DMS 273 treated with DMSO at 0.1 percent for 48 hours (cell line): ENCODE data around the gene C9orf50.
"Not testable (repeated sequence)": the region's sequence is repeated elsewhere in the genome, so short reads cannot be mapped to it uniquely, and the experiment has no call there.

ENCODE experiments used
- DNase-seq: peaks from one replicate; lab custom pipeline; 2025; lab: John Stamatoyannopoulos, UW

Gene C9orf50

GRCh38 chr9:129610473-129611306 is 10.2 kb downstream of the C9orf50 start:
- peak; percentile 16 for DNase-seq

GRCh38 chr9:129610213-129610472 is 10.8 kb downstream of the C9orf50 start:
- no peak for DNase-seq

- DNase-seq: no peak
These were observed 11.3 kb downstream of the C9orf50 start for GRCh38 chr9:129609486-129610212.

DNA sequence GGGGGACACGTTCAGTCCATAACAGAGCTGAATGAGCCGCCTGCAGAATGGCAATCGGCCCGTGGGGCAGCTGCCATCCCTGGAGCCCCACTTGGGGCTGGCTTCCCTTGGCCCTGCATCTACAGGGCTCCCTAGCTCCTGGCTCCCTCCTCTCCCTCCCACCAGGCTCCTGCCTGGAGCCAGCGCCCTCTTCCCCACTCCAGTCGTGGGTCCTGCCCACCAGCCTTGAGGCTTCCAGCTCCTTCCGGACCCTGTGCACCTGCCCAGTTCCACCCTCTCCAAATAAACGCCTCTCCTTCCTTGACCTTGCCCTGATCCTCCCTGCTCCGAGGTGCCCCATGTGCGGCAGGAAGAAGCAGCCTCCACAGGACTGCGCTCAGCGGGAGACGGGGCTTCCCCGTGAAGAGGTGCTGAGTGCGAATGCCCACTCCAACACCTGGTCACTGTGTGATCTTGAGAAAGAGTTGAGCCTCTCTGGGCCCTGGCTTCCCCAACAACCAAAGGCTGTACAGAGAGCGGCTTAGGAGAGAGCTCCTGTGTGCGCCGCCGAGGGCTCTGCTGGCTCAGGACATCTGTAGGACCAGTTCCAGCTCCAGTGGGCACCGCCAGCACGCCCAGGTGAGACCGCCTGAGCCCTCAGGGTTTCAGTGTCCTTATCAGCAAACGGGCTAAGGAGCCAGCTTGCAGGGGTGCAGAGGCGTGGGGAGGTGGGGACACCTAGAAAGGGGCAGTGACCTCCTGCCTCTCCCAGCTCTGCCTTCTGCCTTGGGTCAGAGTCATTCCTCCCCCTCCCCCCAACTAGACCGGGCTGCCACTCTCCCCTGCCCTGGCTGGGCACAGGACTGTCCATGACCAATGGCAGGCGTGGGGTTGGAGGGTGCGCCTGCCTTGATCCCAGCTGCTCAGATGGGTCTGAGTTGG is 12.1 kb downstream of the C9orf50 start:
- no peak for DNase-seq

DNA sequence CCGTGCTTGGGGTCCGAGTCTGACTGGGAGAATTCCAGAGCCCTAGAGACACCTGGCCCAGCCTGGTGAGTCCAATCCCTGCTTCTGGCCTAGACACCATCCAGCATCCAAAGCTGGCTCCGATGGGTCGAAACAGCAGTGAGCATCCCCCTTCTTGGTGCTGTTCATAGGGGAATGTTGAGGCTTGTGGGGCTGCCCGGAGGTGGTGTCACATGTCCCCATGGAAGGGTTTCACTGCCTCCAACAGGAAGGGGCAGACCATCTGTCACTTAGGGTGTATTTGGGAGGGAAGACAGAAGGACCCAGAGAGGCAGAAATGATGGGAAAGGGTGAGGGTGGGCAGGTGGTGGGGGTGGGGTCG is 13.9 kb downstream of the C9orf50 start:
- no peak for DNase-seq

- no peak for DNase-seq
These were observed 14.5 kb downstream of the C9orf50 start for GRCh38 chr9:129606161-129607026.

DNA sequence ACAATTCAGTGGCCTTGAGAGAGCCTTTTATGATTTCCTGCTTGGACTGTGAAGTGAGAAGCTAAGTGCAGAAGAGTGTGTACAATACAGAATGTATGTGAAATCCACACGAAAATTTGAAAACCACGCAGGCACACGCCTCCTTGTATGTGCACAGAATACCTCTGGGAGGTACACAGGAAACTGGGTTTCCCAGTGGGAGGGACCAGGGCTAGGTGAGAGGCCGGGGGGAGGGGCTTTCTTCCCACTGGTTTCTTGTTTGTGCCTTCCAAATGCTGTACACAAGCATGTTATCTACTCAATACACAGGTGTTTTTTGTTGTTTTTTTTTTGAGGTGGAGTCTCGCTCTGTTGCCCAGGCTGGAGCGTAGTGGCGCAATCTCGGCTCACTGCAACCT is 16.1 kb downstream of the C9orf50 start:
- no peak for DNase-seq

DNA sequence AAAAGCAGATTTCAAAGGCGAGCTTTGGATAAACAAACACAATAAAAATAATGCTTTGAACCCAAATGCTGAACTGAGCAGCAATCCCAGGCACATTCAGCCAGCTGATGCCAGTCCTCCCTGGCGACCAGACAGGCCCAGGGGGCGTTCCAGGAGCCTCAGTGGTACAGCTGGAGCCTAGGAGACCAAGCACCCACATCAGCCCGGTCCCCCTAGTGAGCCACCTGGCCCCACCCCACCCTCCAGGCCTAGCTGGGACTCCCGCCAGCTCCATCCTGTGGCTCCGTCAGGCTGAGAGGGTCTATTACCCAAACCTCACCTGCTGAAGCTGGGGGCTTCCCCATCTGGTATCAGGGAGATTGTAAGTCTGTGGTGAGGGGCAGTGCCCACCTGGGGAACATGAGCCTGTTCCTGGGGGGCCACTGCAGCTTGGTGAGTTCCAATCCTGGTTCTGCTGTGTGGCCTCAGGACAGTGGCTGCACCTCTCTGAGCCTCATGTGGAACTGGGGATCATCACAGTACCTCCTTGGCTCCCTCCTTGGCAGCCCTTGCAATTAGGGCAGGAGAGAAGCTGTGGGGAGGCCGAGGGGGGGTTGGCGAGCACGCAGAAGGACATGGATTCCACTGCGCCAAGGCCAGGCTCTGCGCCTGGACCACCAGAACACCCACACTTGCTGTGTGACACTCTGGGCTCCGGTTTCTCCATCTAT is 16.7 kb downstream of the C9orf50 start:
- no peak for DNase-seq

- no peak for DNase-seq
These were observed 18.1 kb downstream of the C9orf50 start for GRCh38 chr9:129602598-129603415.

DNA sequence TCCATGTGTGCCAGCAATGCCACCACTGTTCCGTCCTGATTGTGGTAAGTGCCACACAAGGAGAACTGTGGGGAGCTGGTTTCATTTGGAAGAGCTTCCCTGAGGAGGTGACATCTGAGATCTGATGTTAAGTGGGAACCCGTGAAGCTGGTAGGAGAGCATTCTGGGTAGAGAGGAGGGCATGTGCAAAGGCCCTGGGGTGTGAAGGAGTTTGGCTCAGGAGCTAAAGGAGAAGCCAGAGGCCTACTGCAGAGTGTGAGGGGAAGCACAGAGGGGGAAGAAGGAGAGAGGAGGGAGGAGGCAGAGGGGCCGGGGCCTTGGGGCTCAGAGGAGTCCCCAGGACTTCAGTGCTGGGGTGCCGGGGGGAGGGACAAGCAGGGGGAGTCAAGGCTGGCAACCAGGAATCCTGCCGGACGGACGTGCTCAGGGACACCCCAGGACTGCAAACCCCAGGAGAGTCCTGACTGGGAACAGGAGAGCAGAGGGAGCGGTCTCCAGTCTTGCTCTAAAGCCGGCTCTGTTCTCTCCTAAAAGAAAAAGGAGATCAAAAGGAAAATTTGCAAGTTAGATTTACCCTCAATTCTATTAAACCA is 19.7 kb downstream of the C9orf50 start:
- DNase-seq: no peak

DNA sequence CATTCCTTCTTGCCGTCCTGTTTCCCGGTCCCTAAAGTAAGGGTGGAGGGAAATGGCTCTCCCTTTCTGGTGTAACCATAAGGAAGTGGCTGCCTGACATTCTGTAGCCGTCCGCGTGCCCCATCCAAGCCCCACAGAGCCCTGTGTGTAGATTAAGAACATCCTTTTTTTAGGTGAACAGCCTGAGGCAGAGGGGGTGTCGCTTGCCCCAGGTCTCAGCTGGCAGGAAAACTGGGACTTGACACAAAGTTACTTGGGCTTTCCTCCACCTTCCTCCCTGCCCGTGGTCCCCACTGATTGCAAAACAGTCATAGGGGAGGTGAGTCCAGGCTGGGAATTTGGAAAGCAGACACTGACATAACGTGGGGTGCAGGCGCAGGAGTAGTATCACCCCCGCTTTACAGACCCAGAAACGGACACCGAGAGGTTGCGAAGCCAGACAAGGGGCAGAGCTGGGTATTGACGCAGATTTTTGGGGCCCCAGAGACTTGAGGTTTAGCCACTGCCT is 22.8 kb downstream of the C9orf50 start:
- no peak for DNase-seq

GRCh38 chr9:129597355-129598088 is 23.4 kb downstream of the C9orf50 start:
- DNase-seq: no peak

- no peak for DNase-seq
These were observed 24.2 kb downstream of the C9orf50 start for GRCh38 chr9:129596541-129597331.

DNA sequence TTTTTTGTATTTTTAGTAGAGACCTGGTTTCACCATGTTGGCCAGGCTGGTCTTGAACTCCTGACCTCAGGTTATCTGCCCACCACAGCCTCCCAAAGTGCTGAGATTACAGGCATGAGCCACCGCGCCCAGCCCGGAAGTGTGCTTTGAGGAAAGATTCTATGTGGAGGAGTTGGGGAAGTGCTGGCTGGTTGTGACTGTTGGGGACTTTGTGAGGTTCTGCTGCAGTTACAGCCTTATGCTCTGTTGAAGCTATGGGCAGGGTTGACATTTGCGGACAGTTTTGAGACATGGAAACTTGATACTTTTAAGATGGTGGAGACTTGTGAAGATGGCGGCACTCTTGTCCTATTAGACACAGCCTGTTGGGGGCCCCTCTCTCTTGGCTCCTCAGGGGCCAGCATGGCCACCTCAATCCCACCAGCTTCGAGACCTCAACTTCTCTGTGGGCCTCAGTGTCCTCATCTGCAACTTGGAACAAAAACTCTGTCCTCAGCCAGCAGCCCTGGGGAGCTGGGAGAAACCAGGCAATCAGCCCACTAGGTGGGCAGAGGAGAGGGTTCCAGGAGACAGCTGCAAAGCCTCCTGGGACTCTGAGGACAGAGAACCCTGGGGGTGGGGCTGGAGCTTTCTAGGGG is 24.9 kb downstream of the C9orf50 start:
- DNase-seq: no peak

GRCh38 chr9:129595311-129595741 is 25.6 kb downstream of the C9orf50 start:
- DNase-seq: no peak

GRCh38 chr9:129594632-129595031 is 26.3 kb downstream of the C9orf50 start:
- no peak for DNase-seq

- DNase-seq: not testable (repeated sequence)
These were observed 28.1 kb downstream of the C9orf50 start for GRCh38 chr9:129592790-129593189.
